ENCODE measurements around the gene NPEPL1. TPM values are rescaled to one million over a fixed set of nuclear protein-coding genes. Genes with fewer than 3 reads are reported as not detected.

NPEPL1 gene
- total and polyA plus RNA-seq, 2 of the 8 experiments (the other 6 are each of a cell fraction or from before 2014, with no cell fraction given), result 12.4 to 26.8 TPM

GRCh38 chr20:58695084-58695722 is 2.6 kb downstream of the NPEPL1 start:
- H3K9ac ChIP-seq (replicated peaks in 1 of 4; ENCODE audit: extremely low read depth in 1 of 4, low read depth in 3 of 4, low read length in 3 of 4), result peak overlapping the region in 3 of 4 experiments; percentile 10 to 17 (median 12); a peak in 4 of 7 replicates
- no peak for DNase-seq (ENCODE audit: low read depth in 1 of 2, low spot score in 2 of 2)
- no peaks in the 10 kb centered on the region; a peak in 1 of 4 replicates for H3K79me2 ChIP-seq (ENCODE audit: control insufficient read depth in 1 of 2, insufficient read depth in 2 of 2, low read length in 2 of 2)
- H3K23me2 ChIP-seq (ENCODE audit: low read depth, low read length), result peaks cover 4% of the 10 kb centered on the region; the same call in 1 of the 2 replicates
- H3K4me3 ChIP-seq (ENCODE audit: extremely low read depth in 1 of 4, insufficient read depth in 2 of 4, low read depth in 3 of 4, low read length in 4 of 4), result no peak overlapping the region
- H3K4ac ChIP-seq (replicated peaks; ENCODE audit: insufficient read length, low read depth, low read length), result peak overlapping the region; percentile 65
- peak overlapping the region; percentile 35 for H2BK5ac ChIP-seq (ENCODE audit: low read depth, low read length)
- no peak overlapping the region for H3K14ac ChIP-seq (ENCODE audit: insufficient read length)
- WGBS, 2 experiments (ENCODE audit: extremely low coverage in 1 of 2, insufficient coverage in 1 of 2, insufficient read length in 1 of 2, insufficient replicate concordance in 2 of 2, low coverage in 1 of 2, low lambda C conversion rate in 2 of 2, missing lambda C conversion rate in 1 of 2), result 90% methylated on average over 9 of the region's 9 CpGs; no CpG with 5 or more reads in 1 of the 2 experiments
- peak overlapping the region; percentile 26 for H2AK5ac ChIP-seq (ENCODE audit: low read depth, low read length)
- peaks cover 2 to 25% (median 7%) of the 10 kb centered on the region in 4 experiments; a peak in 7 of 8 replicates for H3K36me3 ChIP-seq (ENCODE audit: control insufficient read depth in 2 of 4, insufficient read depth in 4 of 4, low read length in 3 of 4)
- no peak overlapping the region for H2AFZ ChIP-seq (ENCODE audit: low read length)
- H2BK20ac ChIP-seq (ENCODE audit: low read length), result peak overlapping the region; percentile 9; the same call in 1 of the 2 replicates
- no peak overlapping the region for H3K27ac ChIP-seq (ENCODE audit: low read depth, low read length)
- H3K79me1 ChIP-seq (ENCODE audit: low read depth, low read length), result 0 out of 2 replicates have a peak, but pooled peaks cover 4% of the 10 kb centered on the region
- peak overlapping the region; percentile 59 for H4K8ac ChIP-seq (ENCODE audit: extremely low read depth, insufficient read depth, low read length)
- H4K20me1 ChIP-seq (replicated peaks in 1 of 2; ENCODE audit: control insufficient read depth in 1 of 2, insufficient read depth in 2 of 2, low read length in 2 of 2), result peaks cover 3 to 8% of the 10 kb centered on the region in 2 experiments
- H3K56ac ChIP-seq (replicated peaks; ENCODE audit: insufficient read length, low read depth, low read length), result peak overlapping the region; percentile 98
- peak overlapping the region in 1 of 2 experiments; percentile 6; a peak in 1 of 4 replicates for H3K4me2 ChIP-seq (ENCODE audit: insufficient read depth in 1 of 2, low read depth in 2 of 2, low read length in 2 of 2)
- ChIA-PET CTCF (ENCODE audit: partially characterized antibody) (interaction anchor here (1.3 to 3.2 kb wide), 7 partner anchors 8 to 214 kb away, joined by 3 to 11 read pairs (median 5); no protein-coding TSS in a partner anchor), POLR2A (ENCODE audit: partially characterized antibody) (interaction anchor here (0.8 to 16.8 kb wide), 11 partner anchors 10 to 156 kb away, joined by 3 to 188 read pairs (median 5); partner anchors contain the start of genes GNAS-AS1 and STX16)
- peak overlapping the region; percentile 76 for H3K23ac ChIP-seq (ENCODE audit: insufficient read length)
- peak overlapping the region; percentile 62; the same call in 1 of the 2 replicates for H2BK12ac ChIP-seq (ENCODE audit: low read depth, low read length)
- H3K27me3 ChIP-seq (replicated peaks in 1 of 4; ENCODE audit: control insufficient read depth in 3 of 4, extremely low read depth in 1 of 4, insufficient read depth in 3 of 4, low read length in 3 of 4), result no peaks in the 10 kb centered on the region
- no peak overlapping the region for H4K5ac ChIP-seq (ENCODE audit: insufficient read length, low read depth, low read length)
- peak in 1 of 2 experiments; percentile 22; a peak in 1 of 4 replicates for TF ChIP-seq RAD21 (IDR thresholded peaks at IDR 0.05 in 1 of 2, conservative IDR thresholded peaks at IDR 0.05 in 1 of 2; ENCODE audit: low read depth in 2 of 2, low read length in 2 of 2)
- no peak for TF ChIP-seq CEBPB (IDR thresholded peaks at IDR 0.05; ENCODE audit: low read depth, low read length)
- no peak overlapping the region for H2BK120ac ChIP-seq (replicated peaks; ENCODE audit: low read depth, low read length)
- peaks cover 3 to 20% (median 13%) of the 10 kb centered on the region in 4 experiments for H3K4me1 ChIP-seq (replicated peaks in 1 of 4; ENCODE audit: control insufficient read depth in 3 of 4, insufficient read depth in 4 of 4, low read length in 3 of 4)
- peak overlapping the region; percentile 63 for H2BK15ac ChIP-seq (ENCODE audit: low read length)
- peak; percentile 69 for FAIRE-seq
- H4K91ac ChIP-seq (replicated peaks; ENCODE audit: insufficient read length, low read length), result peak overlapping the region; percentile 97
- H3K18ac ChIP-seq (ENCODE audit: extremely low read depth, low read length), result no peak overlapping the region
- no peaks in the 10 kb centered on the region for H3K9me3 ChIP-seq (ENCODE audit: insufficient read depth in 2 of 2, low read depth in 1 of 2, low read length in 1 of 2)

All from H1 (cell line).